VCaP (cell line): Measurements from ENCODE around the gene RPTOR.
A peak's percentile ranks its signal among the peaks of the same experiment; 100 is the strongest.

ENCODE experiments used
- H3K27ac ChIP-seq: fragments of 450-650 bp; 2 replicates; pipeline ENCODE4 v1.5.1; 2017
- CTCF ChIP-seq: fragments of 450-650 bp; conservative IDR thresholded peaks from 2 replicates; pipeline ENCODE4 v1.5.1; 2017; ENCODE audit warnings: mild to moderate bottlenecking, moderate library complexity

Gene RPTOR

GRCh38 chr17:80585890-80586845 is 41.5 kb downstream of the RPTOR start:
- no peak overlapping the region for H3K27ac ChIP-seq
- no peak for TF ChIP-seq CTCF

GRCh38 chr17:80586846-80587228 is 42.2 kb downstream of the RPTOR start:
- TF ChIP-seq CTCF, result no peak
- no peak overlapping the region for H3K27ac ChIP-seq

GRCh38 chr17:80588702-80589383 is 44.2 kb downstream of the RPTOR start:
- no peak for TF ChIP-seq CTCF
- H3K27ac ChIP-seq, result no peak overlapping the region

- TF ChIP-seq CTCF, result no peak
- peak overlapping the region; percentile 93 for H3K27ac ChIP-seq
Observed at GRCh38 chr17:80591788-80592187, 47.1 kb downstream of the RPTOR start.

- no peak for TF ChIP-seq CTCF
Observed at GRCh38 chr17:80592243-80592642, 47.6 kb downstream of the RPTOR start.

GRCh38 chr17:80593181-80593580 is 48.5 kb downstream of the RPTOR start:
- no peak for TF ChIP-seq CTCF

More at GRCh38 chr17:80592243-80592642, 47.6 kb downstream of the RPTOR start:
- peak overlapping the region; percentile 93 for H3K27ac ChIP-seq

More at GRCh38 chr17:80593181-80593580, 48.5 kb downstream of the RPTOR start:
- H3K27ac ChIP-seq, result peak overlapping the region; percentile 93
